ENCODE results near the gene AIF1L. TPM values are rescaled to one million over a fixed set of nuclear protein-coding genes. Genes with fewer than 3 reads are reported as not detected.

The AIF1L gene
- not detected in 2 replicates for total RNA-seq (2014; rRNA removed; shearing (Covaris generic))
- total RNA-seq (2022): not detected in 2 replicates
- percentile 3 among the genes with signal in this experiment for Bru-seq, nascent RNA
- BruChase-seq, experiment 1, labeled RNA remaining after a 6-hour chase: percentile 5 among the genes with signal in this experiment
- percentile 10 among the genes with signal in this experiment for BruChase-seq, experiment 2, labeled RNA remaining after a 2-hour chase
- long read RNA-seq: 0 reads

- no peaks in the 10 kb centered on the region for H3K79me2 ChIP-seq (ENCODE audit: insufficient read depth, low read depth, low read length)
- CTCF ChIA-PET (ENCODE audit: unreplicated experiment): no interaction called here
- H2AFZ ChIP-seq (ENCODE audit: low read length): no peak within 1 kb of the TSS
- no peaks in the 10 kb centered on the region for H3K36me3 ChIP-seq (ENCODE audit: insufficient read depth, low read length)
- H3K27ac ChIP-seq (ENCODE audit: low read depth, low read length, poor library complexity, severe bottlenecking): no peak within 1 kb of the TSS
- H4K20me1 ChIP-seq (ENCODE audit: insufficient read depth, low read length): no peaks in the 10 kb centered on the region
- H3K4me1 ChIP-seq (ENCODE audit: insufficient read depth, low read length, poor library complexity, severe bottlenecking): no peaks in the 10 kb centered on the region
- POLR2A ChIA-PET: no interaction called here
- no peak within 1 kb of the TSS for H3K4me2 ChIP-seq (ENCODE audit: low read length)
- DNase-seq (ENCODE audit: low spot score): no peak
- H3K9me2 ChIP-seq (ENCODE audit: insufficient read depth, low read length): no peaks in the 10 kb centered on the region
- BruUV-seq (replicated peaks): no TSS peak
- TF ChIP-seq EZH2phosphoT487 (IDR thresholded peaks at IDR 0.05; ENCODE audit: borderline replicate concordance, low read depth, low read length) (no peak), CTCF (conservative IDR thresholded peaks at IDR 0.05; ENCODE audit: low read length) (no peak)
- intact Hi-C loops (cut with micrococcal nuclease; ENCODE audit: unreplicated experiment): no loop called here
- no peak within 1 kb of the TSS for H3K4me3 ChIP-seq (ENCODE audit: low read depth, low read length, poor library complexity, severe bottlenecking)
- H3K9me3 ChIP-seq (ENCODE audit: low read length): no peaks in the 10 kb centered on the region
Measured at GRCh38 chr9:131096269-131097125, at the start of gene AIF1L. Gene AIF1L, plus strand, starts transcription at chr9:131096531. Its CDS starts 99 bp downstream, at chr9:131096630.

- intact Hi-C loops (cut with micrococcal nuclease; ENCODE audit: unreplicated experiment): loop anchor here (1.0 to 10.0 kb wide), 4 partner anchors 49 to 332 kb away; no protein-coding TSS in a partner anchor
- Histone ChIP-seq H4K20me1 (ENCODE audit: insufficient read depth, low read length) (no peaks in the 10 kb centered on the region), H3K9me2 (ENCODE audit: insufficient read depth, low read length) (no peaks in the 10 kb centered on the region), H2AFZ (ENCODE audit: low read length) (0 out of 2 replicates have a peak overlapping the region, but pooled peaks have one; percentile 3), H3K9me3 (ENCODE audit: low read length) (no peaks in the 10 kb centered on the region), H3K27ac (ENCODE audit: low read depth, low read length, poor library complexity, severe bottlenecking) (no peak overlapping the region), H3K4me2 (ENCODE audit: low read length) (no peak overlapping the region), H3K36me3 (ENCODE audit: insufficient read depth, low read length) (no peaks in the 10 kb centered on the region), H3K4me1 (ENCODE audit: insufficient read depth, low read length, poor library complexity, severe bottlenecking) (peaks cover 15% of the 10 kb centered on the region), H3K79me2 (ENCODE audit: insufficient read depth, low read depth, low read length) (no peaks in the 10 kb centered on the region), H3K4me3 (ENCODE audit: low read depth, low read length, poor library complexity, severe bottlenecking) (no peak overlapping the region)
- no peak for TF ChIP-seq EZH2phosphoT487 (IDR thresholded peaks at IDR 0.05; ENCODE audit: borderline replicate concordance, low read depth, low read length)
- TF ChIP-seq CTCF (conservative IDR thresholded peaks at IDR 0.05; ENCODE audit: low read length): peak; percentile 93
- ChIA-PET POLR2A (interaction anchor here (0.6 kb wide), 1 partner anchor 272 kb away, joined by 4 read pairs; no protein-coding TSS in a partner anchor), CTCF (ENCODE audit: unreplicated experiment) (interaction anchor here (0.6 kb wide), 2 partner anchors 46 to 321 kb away, joined by 3 read pairs; no protein-coding TSS in a partner anchor)
- no TSS peak for BruUV-seq (replicated peaks)
- peak; percentile 76 for DNase-seq (ENCODE audit: low spot score)
Measured at GRCh38 chr9:131046581-131047202, 49.6 kb upstream of the AIF1L start.

All from OCI-LY7 (cell line).